ENCODE measurements around the gene KRT25.

KRT25 gene

DNA sequence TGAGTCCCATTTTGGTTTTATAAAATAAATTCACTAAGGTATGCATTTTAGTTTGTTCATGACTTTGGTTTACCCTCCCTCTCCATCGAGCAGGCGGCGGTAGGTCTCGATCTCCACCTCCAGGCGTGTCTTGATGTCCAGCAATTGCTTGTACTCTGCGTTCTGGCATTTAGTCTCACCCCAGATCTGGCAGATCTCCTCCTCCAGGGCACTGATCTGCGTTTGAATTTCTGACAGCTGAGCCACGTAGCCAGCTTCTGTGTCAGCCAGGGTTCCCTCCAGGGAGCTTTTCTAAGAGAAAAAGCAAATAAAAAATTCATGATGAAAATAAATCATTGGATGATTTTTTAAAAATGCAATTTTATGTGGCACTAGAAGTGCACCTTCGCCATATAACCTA, 55.8 kb downstream of the KRT25 start:
- in situ Hi-C loops (cut with MboI; ENCODE audit: low sequenced_read_pairs), result no loop called here
